ENCODE data around the gene GNLY.

Gene GNLY

GRCh38 chr2:85730686-85731230 lies 36.6 kb downstream of the GNLY start:
- DNase-seq (ENCODE audit: extremely low read depth, low read depth), result no peak
- H3K4me3 ChIP-seq (replicated peaks; ENCODE audit: low read depth, low read length), result no peak overlapping the region
- no peak for TF ChIP-seq CTCF (IDR thresholded peaks at IDR 0.05; ENCODE audit: low read depth, low read length, missing control alignments)

GRCh38 chr2:85731606-85732005 lies 37.4 kb downstream of the GNLY start:
- no peak for TF ChIP-seq CTCF (IDR thresholded peaks at IDR 0.05; ENCODE audit: low read depth, low read length, missing control alignments)
- no peak for DNase-seq (ENCODE audit: extremely low read depth, low read depth)
- no peak overlapping the region for H3K4me3 ChIP-seq (replicated peaks; ENCODE audit: low read depth, low read length)

- H3K4me3 ChIP-seq (replicated peaks; ENCODE audit: low read depth, low read length), result no peak overlapping the region
- no peak for DNase-seq (ENCODE audit: extremely low read depth, low read depth)
- TF ChIP-seq CTCF (IDR thresholded peaks at IDR 0.05; ENCODE audit: low read depth, low read length, missing control alignments), result no peak
These were observed 38.4 kb downstream of the GNLY start for GRCh38 chr2:85732467-85733120.

GRCh38 chr2:85733121-85733960 lies 39.2 kb downstream of the GNLY start:
- no peak overlapping the region for H3K4me3 ChIP-seq (replicated peaks; ENCODE audit: low read depth, low read length)
- DNase-seq (ENCODE audit: extremely low read depth, low read depth), result no peak
- no peak for TF ChIP-seq CTCF (IDR thresholded peaks at IDR 0.05; ENCODE audit: low read depth, low read length, missing control alignments)

GRCh38 chr2:85734015-85734414 lies 39.9 kb downstream of the GNLY start:
- DNase-seq (ENCODE audit: extremely low read depth, low read depth), result no peak
- H3K4me3 ChIP-seq (replicated peaks; ENCODE audit: low read depth, low read length), result no peak overlapping the region
- no peak for TF ChIP-seq CTCF (IDR thresholded peaks at IDR 0.05; ENCODE audit: low read depth, low read length, missing control alignments)

GRCh38 chr2:85734942-85735608 lies 40.9 kb downstream of the GNLY start:
- no peak for TF ChIP-seq CTCF (IDR thresholded peaks at IDR 0.05; ENCODE audit: low read depth, low read length, missing control alignments)
- H3K4me3 ChIP-seq (replicated peaks; ENCODE audit: low read depth, low read length), result no peak overlapping the region
- DNase-seq (ENCODE audit: extremely low read depth, low read depth), result no peak

Data from HFF-Myc (cell line).